Tibial nerve (tissue), 4 donors: ENCODE measurements around the gene TEKT4.

Experiments used
- CTCF ChIP-seq, 5 experiments: fragments of 200-600 bp in 3 of 5; fragments of 450-650 bp in 2 of 5; sonication (generic) in 3 of 5; IDR thresholded peaks; one replicate each; pipeline ENCODE4 v1.5.1; 2016 to 2019; ENCODE audit warnings: antibody characterized with exemption in 5 of 5, mild to moderate bottlenecking in 3 of 5, moderate library complexity in 2 of 5
- EP300 ChIP-seq, 2 donors: sonication (generic); formaldehyde crosslinking; IDR thresholded peaks; one replicate each; pipeline ENCODE4 v1.6.1; 2017; ENCODE audit warnings: antibody characterized with exemption in 2 of 2, mild to moderate bottlenecking in 1 of 2

- no peak for TF ChIP-seq CTCF (IDR thresholded peaks at IDR 0.05)
- TF ChIP-seq EP300 (IDR thresholded peaks at IDR 0.05), result no peak
Measured at GRCh38 chr2:94879982-94880377, 8.8 kb downstream of the TEKT4 start.
